IPS-15b (cell line): ENCODE data around the gene NFE2.
"Not testable (repeated sequence)": the region's sequence is repeated elsewhere in the genome, so short reads cannot be mapped to it uniquely, and the experiment has no call there.

ENCODE experiments used
- H3K27me3 ChIP-seq: one replicate; pipeline ENCODE4 v1.6.1; 2013; ENCODE audit warnings: low read length; ENCODE audit not compliant: control insufficient read depth, insufficient read depth
- H3K36me3 ChIP-seq: one replicate; pipeline ENCODE4 v1.6.1; 2013; ENCODE audit warnings: low read length; ENCODE audit not compliant: control insufficient read depth, insufficient read depth
- H3K4me1 ChIP-seq: one replicate; pipeline ENCODE4 v1.6.1; 2013; ENCODE audit warnings: mild to moderate bottlenecking, low read length; ENCODE audit not compliant: control insufficient read depth, insufficient read depth
- H3K4me3 ChIP-seq: one replicate; pipeline ENCODE4 v1.5.1; 2013; ENCODE audit warnings: low read depth, low read length
- H3K9ac ChIP-seq: one replicate; pipeline ENCODE4 v1.6.1; 2013; ENCODE audit warnings: low read depth, mild to moderate bottlenecking, low read length
- H3K9me3 ChIP-seq: one replicate; pipeline ENCODE4 v1.6.1; 2013; ENCODE audit warnings: mild to moderate bottlenecking, low read length; ENCODE audit not compliant: control insufficient read depth, insufficient read depth

The NFE2 gene

GRCh38 chr12:54330442-54330841 is 29.6 kb upstream of the NFE2 start:
- H3K4me1 ChIP-seq: peaks cover 9% of the 10 kb centered on the region

GRCh38 chr12:54329759-54330158 is 28.9 kb upstream of the NFE2 start:
- Histone ChIP-seq H3K9ac (no peak overlapping the region), H3K4me3 (no peak overlapping the region), H3K4me1 (peaks cover 9% of the 10 kb centered on the region), H3K36me3 (no peaks in the 10 kb centered on the region), H3K9me3 (no peaks in the 10 kb centered on the region), H3K27me3 (no peaks in the 10 kb centered on the region)

More at GRCh38 chr12:54330442-54330841, 29.6 kb upstream of the NFE2 start:
- Histone ChIP-seq H3K9ac (no peak overlapping the region), H3K9me3 (no peaks in the 10 kb centered on the region), H3K4me3 (no peak overlapping the region), H3K27me3 (no peaks in the 10 kb centered on the region), H3K36me3 (no peaks in the 10 kb centered on the region)

- Histone ChIP-seq H3K36me3 (no peaks in the 10 kb centered on the region), H3K4me3 (no peak overlapping the region), H3K4me1 (peaks cover 12% of the 10 kb centered on the region), H3K9ac (no peak overlapping the region), H3K9me3 (no peaks in the 10 kb centered on the region), H3K27me3 (no peaks in the 10 kb centered on the region)
Measured at GRCh38 chr12:54328595-54329337, 28.0 kb upstream of the NFE2 start.

GRCh38 chr12:54325442-54326109 is 24.8 kb upstream of the NFE2 start:
- H3K9me3 ChIP-seq, H3K27me3 ChIP-seq, H3K36me3 ChIP-seq: not testable (repeated sequence)
- peak overlapping the region; percentile 95 for H3K9ac ChIP-seq
- peak overlapping the region; percentile 99 for H3K4me3 ChIP-seq
- H3K4me1 ChIP-seq: peaks cover 12% of the 10 kb centered on the region

- Histone ChIP-seq H3K4me3 (peak within 1 kb of the TSS; percentile 99), H3K36me3 (no peaks in the 10 kb centered on the region), H3K9me3 (no peaks in the 10 kb centered on the region), H3K4me1 (peaks cover 12% of the 10 kb centered on the region), H3K27me3 (no peaks in the 10 kb centered on the region), H3K9ac (peak within 1 kb of the TSS; percentile 95)
Measured at GRCh38 chr12:54324617-54325441, 24.0 kb upstream of the NFE2 start, which contains the start of gene COPZ1. Gene COPZ1 (plus strand): TSS chr12:54325131. CDS start chr12:54325164, 33 bp downstream.

GRCh38 chr12:54321363-54321762 is 20.5 kb upstream of the NFE2 start:
- H3K4me3 ChIP-seq: no peak overlapping the region

GRCh38 chr12:54312309-54312708 is 11.5 kb upstream of the NFE2 start:
- not testable (repeated sequence) for H3K36me3 ChIP-seq, H3K4me1 ChIP-seq, H3K27me3 ChIP-seq, H3K9me3 ChIP-seq, H3K9ac ChIP-seq, H3K4me3 ChIP-seq

More at GRCh38 chr12:54321363-54321762, 20.5 kb upstream of the NFE2 start:
- no peaks in the 10 kb centered on the region for H3K9me3 ChIP-seq
- peaks cover 4% of the 10 kb centered on the region for H3K4me1 ChIP-seq
- no peaks in the 10 kb centered on the region for H3K27me3 ChIP-seq
- no peaks in the 10 kb centered on the region for H3K36me3 ChIP-seq
- H3K9ac ChIP-seq: no peak overlapping the region

GRCh38 chr12:54311051-54311450 is 10.2 kb upstream of the NFE2 start:
- Histone ChIP-seq H3K9me3 (no peaks in the 10 kb centered on the region), H3K4me1 (peaks cover 2% of the 10 kb centered on the region), H3K27me3 (no peaks in the 10 kb centered on the region), H3K4me3 (no peak overlapping the region), H3K36me3 (no peaks in the 10 kb centered on the region), H3K9ac (no peak overlapping the region)

GRCh38 chr12:54306925-54307741 is 6.3 kb upstream of the NFE2 start:
- no peaks in the 10 kb centered on the region for H3K36me3 ChIP-seq
- H3K4me1 ChIP-seq: peaks cover 14% of the 10 kb centered on the region
- H3K9me3 ChIP-seq: no peaks in the 10 kb centered on the region
- peaks cover 2% of the 10 kb centered on the region for H3K27me3 ChIP-seq
- H3K9ac ChIP-seq: no peak overlapping the region
- H3K4me3 ChIP-seq: no peak overlapping the region

GRCh38 chr12:54304187-54304810 is 3.5 kb upstream of the NFE2 start:
- Histone ChIP-seq H3K9me3 (no peaks in the 10 kb centered on the region), H3K27me3 (peaks cover 12% of the 10 kb centered on the region), H3K9ac (peak overlapping the region; percentile 24), H3K36me3 (no peaks in the 10 kb centered on the region), H3K4me1 (peaks cover 28% of the 10 kb centered on the region), H3K4me3 (peak overlapping the region; percentile 35)

- H3K4me1 ChIP-seq: peaks cover 28% of the 10 kb centered on the region
- H3K36me3 ChIP-seq: no peaks in the 10 kb centered on the region
- no peak overlapping the region for H3K9ac ChIP-seq
- peaks cover 18% of the 10 kb centered on the region for H3K27me3 ChIP-seq
- no peak overlapping the region for H3K4me3 ChIP-seq
- no peaks in the 10 kb centered on the region for H3K9me3 ChIP-seq
Measured at GRCh38 chr12:54303640-54304039, 2.8 kb upstream of the NFE2 start.
